SK-N-SH (cell line): ENCODE results near the gene POU3F3. TPM values are rescaled to one million over a fixed set of nuclear protein-coding genes. Genes with fewer than 3 reads are reported as not detected.

ENCODE experiments used
- CTCF ChIA-PET: fragments of 300-600, 350-600 bp; formaldehyde crosslinking; extraction: SDS; loops from one replicate; lab custom pipeline; 2021; lab: Yijun Ruan, JAX
- POLR2A ChIA-PET: fragments of 350-600 bp; sonication (Branson Sonifier 250); formaldehyde crosslinking; extraction: SDS; loops from one replicate; lab custom pipeline; 2020; ENCODE audit warnings: antibody characterized with exemption, inconsistent platforms; lab: Yijun Ruan, JAX
- DNase-seq: peaks from one replicate; pipeline ENCODE4 v3.0.0; 2012
- H2AFZ ChIP-seq: fragments of 200-600 bp; sonication (generic); 2 replicates; pipeline ENCODE4 v1.8.1; 2016; ENCODE audit warnings: antibody characterized with exemption, mild to moderate bottlenecking, low read depth
- H3F3A ChIP-seq: fragments of 200-600 bp; sonication (generic); replicated peaks from 2 replicates; pipeline ENCODE3; 2016; ENCODE audit warnings: antibody characterized with exemption, mild to moderate bottlenecking; ENCODE audit not compliant: insufficient read depth
- H3K27ac ChIP-seq, 2 experiments: fragments of 200-500 bp in 1 of 2; fragments of 200-600 bp in 1 of 2; sonication (Bioruptor generic) in 1 of 2; sonication (generic), shearing (Covaris generic) in 1 of 2; 2 replicates each; pipeline versions ENCODE4 v1.5.1 to v1.6.1; 2014 to 2016; ENCODE audit warnings: low read depth in 2 of 2, inconsistent platforms in 1 of 2, low read length in 1 of 2, mild to moderate bottlenecking in 1 of 2, mixed read lengths in 1 of 2
- H3K27me3 ChIP-seq: fragments of 200-600 bp; sonication (generic), shearing (Covaris generic); 2 replicates; pipeline ENCODE4 v1.6.1; 2016; ENCODE audit warnings: mixed run types; ENCODE audit not compliant: insufficient read depth
- H3K36me3 ChIP-seq, 2 experiments: fragments of 200-500 bp in 1 of 2; fragments of 200-600 bp in 1 of 2; sonication (Bioruptor generic) in 1 of 2; sonication (generic) in 1 of 2; replicated peaks in 1 of 2; 2 replicates each; pipeline versions ENCODE3 to v1.5.1; 2014 to 2016; ENCODE audit warnings: low read length in 1 of 2, mild to moderate bottlenecking in 1 of 2; ENCODE audit not compliant: insufficient read depth in 2 of 2, control insufficient read depth in 1 of 2
- H3K4me1 ChIP-seq, 2 experiments: fragments of 200-500 bp in 1 of 2; fragments of 200-600 bp in 1 of 2; sonication (Bioruptor generic) in 1 of 2; sonication (generic), shearing (Covaris generic) in 1 of 2; 2 replicates each; pipeline versions ENCODE4 v1.5.1 to v1.6.1; 2014 to 2016; ENCODE audit warnings: low read depth in 1 of 2, low read length in 1 of 2, mixed run types in 1 of 2; ENCODE audit not compliant: insufficient read depth in 2 of 2, control insufficient read depth in 1 of 2
- H3K4me2 ChIP-seq: fragments of 200-600 bp; sonication (generic), shearing (Covaris generic); 2 replicates; pipeline ENCODE4 v1.6.1; 2017; ENCODE audit warnings: mixed run types
- H3K4me3 ChIP-seq, 2 experiments: fragments of 200-500 bp in 1 of 2; fragments of 200-600 bp in 1 of 2; sonication (Bioruptor generic) in 1 of 2; sonication (generic), shearing (Covaris generic) in 1 of 2; 2 replicates each; pipeline versions ENCODE4 v1.5.1 to v1.8.1; 2014 to 2016; ENCODE audit warnings: low read depth in 2 of 2, inconsistent platforms in 1 of 2, low read length in 1 of 2, mild to moderate bottlenecking in 1 of 2, mixed read lengths in 1 of 2, moderate library complexity in 1 of 2
- H3K79me2 ChIP-seq: fragments of 200-600 bp; sonication (generic); 2 replicates; pipeline ENCODE4 v1.8.1; 2017; ENCODE audit warnings: mild to moderate bottlenecking; ENCODE audit not compliant: insufficient read depth
- H3K9ac ChIP-seq: fragments of 200-600 bp; sonication (generic); 2 replicates; pipeline ENCODE4 v1.6.1; 2017; ENCODE audit warnings: mixed run types
- H3K9me2 ChIP-seq: fragments of 200-600 bp; sonication (generic); 2 replicates; pipeline ENCODE4 v1.6.1; 2017; ENCODE audit warnings: mixed run types
- H3K9me3 ChIP-seq: fragments of 200-600 bp; sonication (generic); 2 replicates; pipeline ENCODE4 v1.6.1; 2017; ENCODE audit warnings: mixed run types, mild to moderate bottlenecking, moderate library complexity
- H4K20me1 ChIP-seq: fragments of 200-600 bp; sonication (generic); 2 replicates; pipeline ENCODE4 v1.6.1; 2017; ENCODE audit warnings: mild to moderate bottlenecking, mixed run types; ENCODE audit not compliant: insufficient read depth
- CHD2 ChIP-seq: fragments of 150-350 bp; IDR thresholded peaks from 2 replicates; pipeline ENCODE4 v1.6.1; 2018; ENCODE audit warnings: low read length; ENCODE audit not compliant: partially characterized antibody
- EZH2phosphoT487 ChIP-seq: fragments of 200-600 bp; sonication (generic); IDR thresholded peaks from 2 replicates; pipeline ENCODE4 v1.6.1; 2017; ENCODE audit warnings: low read depth, mixed run types, mild to moderate bottlenecking, antibody characterized with exemption, moderate library complexity, borderline replicate concordance
- FOSL2 ChIP-seq: IDR thresholded peaks from 2 replicates; pipeline ENCODE4 v1.4.0; 2012; ENCODE audit warnings: low read depth, mild to moderate bottlenecking, moderate library complexity, borderline replicate concordance
- MAX ChIP-seq: IDR thresholded peaks from 2 replicates; pipeline ENCODE4 v1.4.0; 2012; ENCODE audit warnings: low read depth
- NFIC ChIP-seq: IDR thresholded peaks from 2 replicates; pipeline ENCODE4 v1.4.0; 2012; ENCODE audit warnings: borderline replicate concordance
- PBX3 ChIP-seq: IDR thresholded peaks from 2 replicates; pipeline ENCODE4; 2012
- RAD21 ChIP-seq: IDR thresholded peaks from 2 replicates; pipeline ENCODE4 v1.6.1; 2012; ENCODE audit warnings: mild to moderate bottlenecking, low read length
- RCOR1 ChIP-seq: fragments of 150-350 bp; IDR thresholded peaks from 2 replicates; pipeline ENCODE4 v1.6.1; 2017; ENCODE audit warnings: antibody characterized with exemption, low read length
- RFX5 ChIP-seq: IDR thresholded peaks from 2 replicates; pipeline ENCODE4 v1.6.1; 2012; ENCODE audit warnings: mild to moderate bottlenecking, improper control_type of control experiment, low read length
- RXRA ChIP-seq: IDR thresholded peaks from 2 replicates; pipeline ENCODE4 v1.4.0; 2012; ENCODE audit warnings: low read depth, mild to moderate bottlenecking, borderline replicate concordance
- SIN3A ChIP-seq: IDR thresholded peaks from 2 replicates; pipeline ENCODE4 v1.6.1; 2012; ENCODE audit warnings: low read depth, mild to moderate bottlenecking, low read length, moderate library complexity, borderline replicate concordance
- SMC3 ChIP-seq: IDR thresholded peaks from 2 replicates; pipeline ENCODE4 v1.6.1; 2012; ENCODE audit warnings: low read depth, low read length, improper control_type of control experiment
- TCF12 ChIP-seq: IDR thresholded peaks from 2 replicates; pipeline ENCODE4 v1.4.0; 2012
- USF1 ChIP-seq: IDR thresholded peaks from 2 replicates; pipeline ENCODE4 v1.4.0; 2012; ENCODE audit warnings: low read depth, borderline replicate concordance
- YY1 ChIP-seq: IDR thresholded peaks from 2 replicates; pipeline ENCODE4 v1.4.0; 2012; ENCODE audit warnings: low read depth, mild to moderate bottlenecking
- ZBTB33 ChIP-seq: IDR thresholded peaks from 2 replicates; pipeline ENCODE4 v1.4.0; 2012; ENCODE audit warnings: low read depth, borderline replicate concordance
- WGBS: methylation state at CpG from one replicate; pipeline ENCODE4 v1.1.6; 2017; ENCODE audit warnings: low lambda C conversion rate; 5-methylcytosine and 5-hydroxymethylcytosine counted together
- polyA plus RNA-seq, 3 experiments: library from polyadenylated mRNA; depleted of rRNA; stranded (reverse); fragments of >200 nt; gene quantifications; 2 replicates each; pipeline ENCODE4 v1.2.3, GENCODE V29; 2012
- TF ChIP-seq, protein P1 (sequence below): IDR thresholded peaks from 2 replicates; pipeline ENCODE4 v1.6.1; 2012; ENCODE audit warnings: mild to moderate bottlenecking, low read depth, low read length, moderate library complexity

POU3F3 gene
- polyA plus RNA-seq, 1 of the 3 experiments (the other 2 are of a cell fraction), result not detected

DNA sequence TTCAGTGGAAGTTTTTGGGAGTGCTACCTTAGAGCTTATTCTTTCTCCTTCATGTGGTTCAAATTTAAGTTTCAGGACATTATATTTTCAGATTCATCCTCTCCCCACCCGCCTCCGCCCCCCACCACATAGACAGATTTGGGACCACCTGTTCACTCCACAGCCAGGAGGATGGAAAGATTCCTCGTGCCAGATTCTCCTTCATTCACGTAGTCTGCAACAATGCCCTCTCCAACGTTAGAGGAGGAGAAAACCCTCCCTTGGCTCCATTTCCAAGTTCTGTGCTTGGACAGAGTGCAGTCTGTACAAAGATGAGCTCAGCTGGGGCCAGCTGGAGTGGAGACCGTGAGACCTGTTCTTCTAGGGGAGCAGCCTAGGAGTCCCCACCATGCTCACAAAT lies 26.2 kb downstream of the POU3F3 start:
- H3K79me2 ChIP-seq, result no peaks in the 10 kb centered on the region
- WGBS, result 13% methylated on average over 5 of the region's 6 CpGs
- H3K9me3 ChIP-seq, result no peaks in the 10 kb centered on the region
- no peak for TF ChIP-seq ZBTB33
- TF ChIP-seq RFX5, result no peak
- TF ChIP-seq SIN3A, result no peak
- TF ChIP-seq MAX, result no peak
- no peak for TF ChIP-seq USF1
- no peak for TF ChIP-seq RAD21
- no peak for TF ChIP-seq RXRA
- TF ChIP-seq SMC3, result no peak
- no peak for TF ChIP-seq CHD2
- no peak for TF ChIP-seq NFIC
- TF ChIP-seq YY1, result no peak
- no peak for TF ChIP-seq RCOR1
- no peak for TF ChIP-seq PBX3
- TF ChIP-seq TCF12, result no peak
- no peak for TF ChIP-seq EZH2phosphoT487
- TF ChIP-seq FOSL2, result no peak
- TF ChIP-seq, protein P1, sequence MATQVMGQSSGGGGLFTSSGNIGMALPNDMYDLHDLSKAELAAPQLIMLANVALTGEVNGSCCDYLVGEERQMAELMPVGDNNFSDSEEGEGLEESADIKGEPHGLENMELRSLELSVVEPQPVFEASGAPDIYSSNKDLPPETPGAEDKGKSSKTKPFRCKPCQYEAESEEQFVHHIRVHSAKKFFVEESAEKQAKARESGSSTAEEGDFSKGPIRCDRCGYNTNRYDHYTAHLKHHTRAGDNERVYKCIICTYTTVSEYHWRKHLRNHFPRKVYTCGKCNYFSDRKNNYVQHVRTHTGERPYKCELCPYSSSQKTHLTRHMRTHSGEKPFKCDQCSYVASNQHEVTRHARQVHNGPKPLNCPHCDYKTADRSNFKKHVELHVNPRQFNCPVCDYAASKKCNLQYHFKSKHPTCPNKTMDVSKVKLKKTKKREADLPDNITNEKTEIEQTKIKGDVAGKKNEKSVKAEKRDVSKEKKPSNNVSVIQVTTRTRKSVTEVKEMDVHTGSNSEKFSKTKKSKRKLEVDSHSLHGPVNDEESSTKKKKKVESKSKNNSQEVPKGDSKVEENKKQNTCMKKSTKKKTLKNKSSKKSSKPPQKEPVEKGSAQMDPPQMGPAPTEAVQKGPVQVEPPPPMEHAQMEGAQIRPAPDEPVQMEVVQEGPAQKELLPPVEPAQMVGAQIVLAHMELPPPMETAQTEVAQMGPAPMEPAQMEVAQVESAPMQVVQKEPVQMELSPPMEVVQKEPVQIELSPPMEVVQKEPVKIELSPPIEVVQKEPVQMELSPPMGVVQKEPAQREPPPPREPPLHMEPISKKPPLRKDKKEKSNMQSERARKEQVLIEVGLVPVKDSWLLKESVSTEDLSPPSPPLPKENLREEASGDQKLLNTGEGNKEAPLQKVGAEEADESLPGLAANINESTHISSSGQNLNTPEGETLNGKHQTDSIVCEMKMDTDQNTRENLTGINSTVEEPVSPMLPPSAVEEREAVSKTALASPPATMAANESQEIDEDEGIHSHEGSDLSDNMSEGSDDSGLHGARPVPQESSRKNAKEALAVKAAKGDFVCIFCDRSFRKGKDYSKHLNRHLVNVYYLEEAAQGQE, result no peak
- H3F3A ChIP-seq, result no peaks in the 10 kb centered on the region
- DNase-seq, result no peak
- no peak overlapping the region for H3K9ac ChIP-seq
- ChIA-PET CTCF (interaction anchor here (1.4 kb wide), 1 partner anchor 30 kb away, joined by 4 read pairs; no protein-coding TSS in a partner anchor), POLR2A (no interaction called here)
- H3K9me2 ChIP-seq, result no peaks in the 10 kb centered on the region
- H3K27me3 ChIP-seq, result peaks cover 4% of the 10 kb centered on the region; the same call in 1 of the 2 replicates
- H3K27ac ChIP-seq, result no peak overlapping the region
- no peak overlapping the region for H2AFZ ChIP-seq
- H3K4me2 ChIP-seq, result no peak overlapping the region
- H3K4me1 ChIP-seq, result no peaks in the 10 kb centered on the region
- no peaks in the 10 kb centered on the region for H3K36me3 ChIP-seq
- no peaks in the 10 kb centered on the region for H4K20me1 ChIP-seq
- no peak overlapping the region for H3K4me3 ChIP-seq
